Daoy (cell line): ENCODE results near the gene SNAP25. TPM values are rescaled to one million over a fixed set of nuclear protein-coding genes. Genes with fewer than 3 reads are reported as not detected.

Experiments
- DNase-seq: peaks from one replicate; pipeline ENCODE4 v3.0.0-alpha.2; 2015; ENCODE audit warnings: low read depth
- total RNA-seq: library from RNA; depleted of rRNA; stranded (reverse); fragments of >200 nt; shearing (Covaris generic); gene quantifications from 2 replicates; pipeline ENCODE4 v1.2.3, GENCODE V29; 2014

SNAP25 gene
- total RNA-seq, 1 experiment from 2014 or later: 0.80 TPM

DNA sequence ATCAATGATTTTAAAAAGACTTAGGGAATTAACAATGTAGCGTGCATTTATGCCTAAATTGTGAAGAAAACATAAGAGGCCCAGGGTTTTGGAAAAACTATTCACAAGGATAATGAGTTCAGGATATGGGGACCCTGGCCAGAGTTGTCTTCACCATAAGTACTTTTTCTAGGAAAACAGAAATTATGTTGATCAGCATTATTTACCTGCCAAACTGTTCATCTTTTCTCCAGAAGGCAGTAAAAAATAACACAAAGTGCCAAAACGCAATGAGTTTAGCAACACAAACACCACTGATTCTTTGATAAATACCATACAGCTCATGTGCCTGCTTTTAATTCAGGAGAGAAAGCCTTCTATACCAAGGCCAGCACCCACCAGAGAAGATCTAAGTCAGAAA is 43.1 kb downstream of the SNAP25 start:
- no peak for DNase-seq

DNA sequence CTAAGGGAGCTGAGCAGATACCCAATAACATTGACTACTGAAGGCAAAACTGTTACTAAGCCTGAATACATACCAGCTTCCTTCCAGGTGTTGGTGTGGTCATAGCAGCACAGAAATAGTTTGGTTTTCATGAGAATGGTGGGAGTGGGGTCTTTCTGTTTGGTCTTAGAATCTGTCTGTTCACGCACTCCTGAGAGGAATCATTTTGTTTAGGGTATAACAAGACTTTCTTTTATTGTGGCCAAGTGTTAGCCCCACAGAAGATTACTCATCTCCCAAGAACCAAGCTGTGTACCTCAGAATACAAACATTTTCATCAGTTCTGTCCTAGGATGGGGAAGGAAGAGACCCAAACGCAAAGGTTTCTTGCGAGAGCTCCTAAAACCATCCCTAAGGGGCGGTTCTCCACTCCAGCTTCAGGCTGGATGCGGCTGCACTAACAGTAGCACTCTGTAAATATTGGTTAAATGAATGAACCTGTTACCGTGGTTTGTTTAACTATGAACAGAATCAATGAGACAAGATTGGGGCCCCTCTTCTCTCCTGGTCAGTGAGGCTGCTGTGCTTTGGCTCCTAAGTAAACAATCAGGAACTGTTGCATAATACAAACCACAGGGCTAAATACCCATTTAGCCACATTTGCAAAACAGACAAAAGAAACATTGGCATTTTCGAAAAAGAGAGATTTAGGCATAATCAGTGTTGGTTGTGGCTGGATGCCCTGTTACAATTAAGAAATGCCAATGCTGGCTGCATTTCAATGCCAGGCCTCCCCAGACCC is 44.9 kb downstream of the SNAP25 start:
- no peak for DNase-seq

GRCh38 chr20:10264166-10264558 is 45.5 kb downstream of the SNAP25 start:
- DNase-seq: no peak

DNA sequence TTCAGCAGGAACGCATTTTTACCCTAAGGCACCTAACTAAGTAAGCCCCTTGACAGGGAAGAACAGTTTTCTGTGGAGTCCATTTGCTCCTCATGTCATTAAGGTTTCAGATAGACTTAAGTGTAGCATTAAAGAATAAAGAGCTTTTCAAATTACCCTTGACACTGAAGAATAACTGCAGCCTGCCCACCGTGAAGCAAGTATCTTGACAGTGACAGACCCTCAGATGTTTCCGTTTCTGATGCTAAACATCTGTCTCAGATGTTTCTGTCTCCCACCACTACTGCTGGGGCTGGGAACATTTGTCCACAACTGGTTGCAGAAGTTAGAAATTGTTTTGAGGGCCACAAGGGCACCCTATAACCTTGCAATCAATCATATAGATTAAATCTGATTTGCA is 50.0 kb downstream of the SNAP25 start:
- DNase-seq: no peak

GRCh38 chr20:10270630-10271029 is 52.0 kb downstream of the SNAP25 start:
- DNase-seq: no peak

DNA sequence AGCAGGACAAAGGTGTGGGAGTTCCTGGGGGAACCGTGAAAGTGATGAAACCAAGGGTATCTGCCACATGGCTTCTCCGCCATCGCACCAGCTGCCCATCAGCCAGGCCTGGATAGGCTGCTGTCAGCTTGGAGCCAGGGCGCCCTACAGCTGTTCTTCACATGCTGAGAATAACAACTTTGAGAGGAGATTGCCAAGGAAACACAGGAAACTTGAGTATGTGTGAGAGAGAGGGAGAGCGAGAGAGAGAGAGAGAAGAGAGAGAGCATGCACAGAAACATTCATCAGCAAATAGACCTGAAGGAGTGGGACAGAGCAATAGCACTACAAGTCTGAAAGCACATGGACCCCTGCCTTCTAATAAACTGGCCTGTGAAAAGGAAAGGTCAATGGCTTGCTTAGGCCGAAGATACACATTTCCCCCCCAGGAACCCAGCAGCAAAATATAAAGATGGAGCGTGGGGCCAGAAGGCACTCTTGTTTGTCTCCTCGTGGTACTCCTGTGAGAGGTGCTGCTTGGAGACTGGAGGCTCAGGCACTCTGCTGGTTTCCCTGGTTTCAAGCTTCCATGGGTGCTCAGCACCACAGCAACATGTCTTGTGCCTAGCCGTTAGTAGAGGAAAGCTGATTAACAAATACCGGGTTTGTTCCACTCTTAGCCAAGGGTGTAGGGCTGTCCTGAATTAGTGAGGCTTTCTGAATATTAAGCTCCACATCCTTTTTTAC is 53.0 kb downstream of the SNAP25 start:
- no peak for DNase-seq

- no peak for DNase-seq
These were observed 58.4 kb downstream of the SNAP25 start for GRCh38 chr20:10276878-10277580.

DNA sequence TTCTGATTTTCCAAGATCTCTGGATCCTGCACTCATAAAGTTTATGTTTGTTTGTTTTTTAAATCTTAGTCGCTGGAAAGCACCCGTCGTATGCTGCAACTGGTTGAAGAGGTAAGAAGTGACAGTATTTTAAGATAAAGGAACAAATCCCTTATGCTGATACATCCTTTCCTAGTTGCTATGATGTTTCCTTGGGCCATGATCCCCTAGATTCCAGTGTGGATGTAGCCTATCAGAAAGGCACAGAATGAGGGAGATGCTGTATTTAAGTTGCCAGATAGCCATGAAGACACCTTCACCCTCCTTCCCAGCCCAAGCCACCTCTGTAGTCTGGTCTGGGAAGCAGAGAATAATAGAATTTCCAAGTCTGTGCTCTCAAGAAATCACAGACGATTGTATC is 59.0 kb downstream of the SNAP25 start:
- no peak for DNase-seq

- no peak for DNase-seq
These were observed 59.8 kb downstream of the SNAP25 start for GRCh38 chr20:10278412-10278811.

GRCh38 chr20:10280018-10280908 is 61.6 kb downstream of the SNAP25 start:
- no peak for DNase-seq

GRCh38 chr20:10281911-10282310 is 63.3 kb downstream of the SNAP25 start:
- no peak for DNase-seq

DNA sequence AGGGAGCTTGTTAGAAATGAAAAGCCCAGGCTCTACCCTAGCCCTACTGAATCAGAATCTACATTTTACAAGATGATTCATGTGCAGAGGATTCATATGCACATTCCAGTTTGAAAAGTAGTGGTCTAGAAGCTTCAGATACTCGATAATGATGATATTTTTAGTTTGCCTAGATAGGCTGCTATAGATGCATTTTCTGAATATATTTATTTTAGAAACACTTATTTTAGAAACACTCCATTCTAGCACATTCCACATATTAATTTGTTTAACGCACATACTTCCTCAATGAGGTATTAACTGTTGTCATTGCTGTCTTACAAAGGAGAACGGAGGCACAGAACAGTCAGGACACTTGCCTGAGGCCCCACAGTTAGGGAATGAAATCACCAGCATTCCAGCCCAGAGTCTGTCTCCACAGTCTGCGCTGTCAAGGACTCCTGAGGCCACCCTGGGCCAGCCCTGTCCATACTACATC is 64.4 kb downstream of the SNAP25 start:
- no peak for DNase-seq

- DNase-seq: no peak
These were observed 67.7 kb downstream of the SNAP25 start for GRCh38 chr20:10286356-10286755.

DNA sequence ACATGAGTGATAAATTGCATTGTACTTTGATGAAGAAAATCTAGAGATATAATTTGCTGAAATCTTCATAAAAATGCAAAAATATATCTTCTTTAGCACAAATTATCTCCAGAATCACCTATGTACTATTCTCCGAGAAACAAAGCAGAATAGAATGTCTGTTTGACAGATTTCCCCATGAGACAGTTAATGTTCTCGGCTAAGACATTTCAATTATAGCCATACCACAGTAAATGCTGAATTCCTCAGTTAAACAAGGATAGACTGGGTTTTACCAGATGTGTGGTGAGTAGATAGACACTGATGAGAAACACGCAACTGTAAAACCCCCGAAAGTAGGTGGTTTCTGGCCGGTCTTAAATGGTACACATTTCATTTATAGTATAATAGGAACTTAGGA is 69.8 kb downstream of the SNAP25 start:
- no peak for DNase-seq

- no peak for DNase-seq
These were observed 70.5 kb downstream of the SNAP25 start for GRCh38 chr20:10288954-10289646.

DNA sequence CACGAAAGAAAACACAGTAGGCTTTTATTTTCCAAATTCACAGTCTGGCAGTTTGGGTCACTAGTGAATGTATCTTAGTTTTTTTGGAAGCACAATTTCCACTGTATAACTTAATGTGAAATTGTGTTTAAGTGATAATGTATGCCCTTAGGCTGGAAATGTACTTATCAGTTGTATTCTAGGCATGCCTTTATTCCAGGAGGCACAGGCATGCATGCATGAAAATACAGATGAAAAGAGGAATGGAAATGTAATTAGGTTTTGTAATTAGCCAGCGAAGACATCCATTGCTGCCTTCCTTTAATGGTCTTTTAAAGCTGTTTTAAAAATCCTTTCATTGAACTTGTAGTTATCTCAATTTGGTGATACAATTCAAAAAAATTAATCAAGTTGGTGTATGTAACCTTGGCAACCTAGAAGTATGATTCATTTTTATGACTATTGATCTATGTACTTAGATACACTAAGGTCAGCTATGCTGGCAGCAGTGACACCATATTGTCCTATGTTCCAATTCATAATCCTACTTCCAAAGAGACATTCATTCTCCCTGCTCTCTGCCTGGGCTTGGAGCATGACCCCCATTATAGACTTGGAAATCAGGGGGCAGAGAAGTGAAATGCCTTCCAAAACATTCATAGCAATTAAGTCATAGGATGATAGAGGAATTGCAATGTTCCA is 73.1 kb downstream of the SNAP25 start:
- no peak for DNase-seq

DNA sequence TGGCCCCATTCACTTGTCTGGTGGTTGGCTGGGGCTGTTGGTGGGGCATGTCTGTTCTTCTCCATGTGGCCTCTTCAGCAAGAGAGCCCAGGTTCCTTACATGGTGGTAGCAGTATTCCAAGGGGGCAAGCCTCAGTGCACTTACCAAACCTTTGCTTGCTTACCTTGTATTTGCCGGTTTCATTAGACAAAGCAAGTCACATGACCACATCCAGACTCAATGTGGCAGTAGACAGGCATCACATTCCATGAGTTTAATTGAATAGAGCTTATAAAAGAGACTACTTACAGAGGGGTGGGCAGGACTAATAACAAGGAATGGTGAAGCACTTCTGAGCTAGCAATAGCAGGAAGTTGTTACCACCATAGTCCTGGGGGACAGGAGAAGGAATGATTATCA is 78.6 kb downstream of the SNAP25 start:
- no peak for DNase-seq

GRCh38 chr20:10297684-10298240 is 79.1 kb downstream of the SNAP25 start:
- DNase-seq: no peak

GRCh38 chr20:10300582-10301446 is 82.2 kb downstream of the SNAP25 start:
- DNase-seq: no peak
